H7 (cell line): ENCODE measurements around the gene SHH. TPM values are rescaled to one million over a fixed set of nuclear protein-coding genes. Genes with fewer than 3 reads are reported as not detected.
"Not testable (repeated sequence)": the region's sequence is repeated elsewhere in the genome, so short reads cannot be mapped to it uniquely, and the experiment has no call there.

ENCODE experiments used
- DNase-seq: peaks from one replicate; pipeline ENCODE4 v3.0.0; 2012
- H3K27me3 ChIP-seq: 2 replicates; pipeline ENCODE4 v1.6.0; 2011; ENCODE audit warnings: mild to moderate bottlenecking, low read length; ENCODE audit not compliant: control insufficient read depth, insufficient read depth
- H3K36me3 ChIP-seq: replicated peaks from 2 replicates; pipeline ENCODE4 v1.5.1; 2011; ENCODE audit warnings: low read length; ENCODE audit not compliant: control insufficient read depth, insufficient read depth
- H3K4me3 ChIP-seq: 2 replicates; pipeline ENCODE4 v1.5.1; 2011; ENCODE audit warnings: low read depth, mild to moderate bottlenecking, control low read depth, low read length, moderate library complexity; ENCODE audit not compliant: insufficient read depth
- total RNA-seq: library from RNA; depleted of rRNA; stranded (reverse); fragments of >200 nt; shearing (Covaris generic); gene quantifications from 2 replicates; pipeline ENCODE4 v1.2.3, GENCODE V29; 2014

SHH gene
- total RNA-seq, 1 experiment from 2014 or later = 4.6 TPM

- Histone ChIP-seq H3K4me3 (no peak overlapping the region), H3K27me3 (peaks cover 16% of the 10 kb centered on the region), H3K36me3 (no peaks in the 10 kb centered on the region)
- no peak for DNase-seq
Measured at GRCh38 chr7:155818154-155818819, 6.0 kb upstream of the SHH start.

- H3K36me3 ChIP-seq, DNase-seq, H3K4me3 ChIP-seq: not testable (repeated sequence)
- H3K27me3 ChIP-seq = peaks cover 24% of the 10 kb centered on the region
Measured at GRCh38 chr7:155817515-155817914, 5.3 kb upstream of the SHH start.

- Histone ChIP-seq H3K27me3 (peaks cover 29% of the 10 kb centered on the region), H3K4me3 (no peak overlapping the region)
Measured at GRCh38 chr7:155816996-155817395, 4.7 kb upstream of the SHH start.

GRCh38 chr7:155816192-155816508 lies 3.9 kb upstream of the SHH start:
- Histone ChIP-seq H3K4me3 (no peak overlapping the region), H3K36me3 (no peaks in the 10 kb centered on the region), H3K27me3 (peaks cover 37% of the 10 kb centered on the region)
- DNase-seq = peak; percentile 50

More at GRCh38 chr7:155816996-155817395, 4.7 kb upstream of the SHH start:
- no peaks in the 10 kb centered on the region for H3K36me3 ChIP-seq
- DNase-seq = peak; percentile 31

GRCh38 chr7:155815332-155816191 lies 3.3 kb upstream of the SHH start:
- H3K36me3 ChIP-seq = no peaks in the 10 kb centered on the region
- peaks cover 43% of the 10 kb centered on the region for H3K27me3 ChIP-seq

GRCh38 chr7:155814316-155815276 lies 2.3 kb upstream of the SHH start:
- peak; percentile 57 for DNase-seq
- peaks cover 53% of the 10 kb centered on the region for H3K27me3 ChIP-seq
- no peak overlapping the region for H3K4me3 ChIP-seq
- H3K36me3 ChIP-seq = no peaks in the 10 kb centered on the region

More at GRCh38 chr7:155815332-155816191, 3.3 kb upstream of the SHH start:
- DNase-seq = peak; percentile 96
- H3K4me3 ChIP-seq = no peak overlapping the region

- DNase-seq = peak; percentile 60
- Histone ChIP-seq H3K4me3 (no peak overlapping the region), H3K27me3 (peaks cover 62% of the 10 kb centered on the region), H3K36me3 (no peaks in the 10 kb centered on the region)
Measured at GRCh38 chr7:155813546-155814315, 1.5 kb upstream of the SHH start.

- peaks cover 68% of the 10 kb centered on the region for H3K27me3 ChIP-seq
- no peak for DNase-seq
- no peaks in the 10 kb centered on the region for H3K36me3 ChIP-seq
- no peak overlapping the region for H3K4me3 ChIP-seq
Measured at GRCh38 chr7:155813125-155813524, 862 bp upstream of the SHH start.

GRCh38 chr7:155811560-155811894 lies 736 bp downstream of the SHH start:
- H3K36me3 ChIP-seq = no peaks in the 10 kb centered on the region
- peak; percentile 60 for DNase-seq
- H3K4me3 ChIP-seq = peak overlapping the region; percentile 42; the same call in 1 of the 2 replicates
- H3K27me3 ChIP-seq = peaks cover 82% of the 10 kb centered on the region

GRCh38 chr7:155810770-155811559 lies 1.3 kb downstream of the SHH start:
- H3K27me3 ChIP-seq = peaks cover 87% of the 10 kb centered on the region
- peak overlapping the region; percentile 42; the same call in 1 of the 2 replicates for H3K4me3 ChIP-seq
- DNase-seq = no peak
- no peaks in the 10 kb centered on the region for H3K36me3 ChIP-seq

- peak; percentile 78 for DNase-seq
- H3K36me3 ChIP-seq = no peaks in the 10 kb centered on the region
- peaks cover 95% of the 10 kb centered on the region for H3K27me3 ChIP-seq
- peak overlapping the region; percentile 42 for H3K4me3 ChIP-seq
Measured at GRCh38 chr7:155809947-155810769, 2.1 kb downstream of the SHH start.

GRCh38 chr7:155809332-155809946 lies 2.8 kb downstream of the SHH start:
- peaks cover 92% of the 10 kb centered on the region for H3K27me3 ChIP-seq
- DNase-seq = peak; percentile 84
- no peaks in the 10 kb centered on the region for H3K36me3 ChIP-seq
- peak overlapping the region; percentile 42; the same call in 1 of the 2 replicates for H3K4me3 ChIP-seq
